Measurements from ENCODE around the gene MIF.
A peak's percentile ranks its signal among the peaks of the same experiment; 100 is the strongest.
"Not testable (repeated sequence)": the region's sequence is repeated elsewhere in the genome, so short reads cannot be mapped to it uniquely, and the experiment has no call there.

The MIF gene

GRCh38 chr22:23913306-23913660 is 19.1 kb downstream of the MIF start:
- ChIA-PET CTCF (interaction anchor here (1.1 kb wide), 1 partner anchor 55 kb away, joined by 4 read pairs; no protein-coding TSS in a partner anchor), POLR2A (interaction anchor here (1.0 to 6.9 kb wide), 17 partner anchors 9 to 352 kb away, joined by 3 to 124 read pairs (median 4); partner anchors contain the start of genes CABIN1, MIF, SLC2A11 and SMARCB1)
- TF ChIP-seq PKNOX1 (IDR thresholded peaks at IDR 0.05) (no peak), CTBP1 (IDR thresholded peaks at IDR 0.05; ENCODE audit: borderline replicate concordance) (no peak), ELF4 (IDR thresholded peaks at IDR 0.05) (no peak), FOXA1 (IDR thresholded peaks at IDR 0.05) (no peak), ARNT (IDR thresholded peaks at IDR 0.05) (no peak), SUZ12 (IDR thresholded peaks at IDR 0.05) (no peak), HDGF (IDR thresholded peaks at IDR 0.05; ENCODE audit: borderline replicate concordance) (no peak)
- DNase-seq (ENCODE audit: extremely low spot score) = no peak

- CTCF ChIA-PET = interaction anchor here (0.6 to 1.1 kb wide), 2 partner anchors 20 to 55 kb away, joined by 4 read pairs; partner anchors contain the start of gene MIF
- peak; percentile 100 for DNase-seq (ENCODE audit: extremely low spot score)
- POLR2A ChIA-PET = interaction anchor here (0.6 to 6.9 kb wide), 20 partner anchors 9 to 352 kb away, joined by 3 to 124 read pairs (median 4); partner anchors contain the start of genes CABIN1, MIF, SLC2A11 and SMARCB1
- peak; percentile 97 for TF ChIP-seq L3MBTL2 (conservative IDR thresholded peaks at IDR 0.05)
- TF ChIP-seq ELF4 (IDR thresholded peaks at IDR 0.05) = peak; percentile 80; the same call in 1 of the 2 replicates
- TF ChIP-seq BHLHE40 (IDR thresholded peaks at IDR 0.05; ENCODE audit: borderline replicate concordance) = no peak
- TF ChIP-seq SUZ12 (IDR thresholded peaks at IDR 0.05) = no peak
- no peak for TF ChIP-seq ARNT (IDR thresholded peaks at IDR 0.05)
- 0 out of 2 replicates have a peak, but pooled peaks have one; percentile 83 for TF ChIP-seq HDGF (IDR thresholded peaks at IDR 0.05; ENCODE audit: borderline replicate concordance)
- no peak for TF ChIP-seq FOXM1 (IDR thresholded peaks at IDR 0.05; ENCODE audit: borderline replicate concordance)
Measured at GRCh38 chr22:23913661-23914353, 19.6 kb downstream of the MIF start.

- CTCF ChIA-PET = no interaction called here
- no peak for DNase-seq (ENCODE audit: extremely low spot score)
- TF ChIP-seq L3MBTL2 (conservative IDR thresholded peaks at IDR 0.05) = no peak
- no peak for TF ChIP-seq SUZ12 (IDR thresholded peaks at IDR 0.05)
- TF ChIP-seq BHLHE40 (IDR thresholded peaks at IDR 0.05; ENCODE audit: borderline replicate concordance) = no peak
- no peak for TF ChIP-seq ARNT (IDR thresholded peaks at IDR 0.05)
- TF ChIP-seq SP1 (IDR thresholded peaks at IDR 0.05) = no peak
- no peak for TF ChIP-seq FOXA1 (IDR thresholded peaks at IDR 0.05)
- TF ChIP-seq FOXK2 (IDR thresholded peaks at IDR 0.05) = no peak
- POLR2A ChIA-PET = interaction anchor here (0.9 to 3.5 kb wide), 2 partner anchors 21 to 58 kb away, joined by 3 to 17 read pairs; partner anchors contain the start of genes MIF and SLC2A11
Measured at GRCh38 chr22:23915290-23915689, 21.1 kb downstream of the MIF start.

GRCh38 chr22:23920267-23920611 is 26.1 kb downstream of the MIF start:
- ChIA-PET CTCF (interaction anchor here (1.0 to 1.7 kb wide), 2 partner anchors 26 to 32 kb away, joined by 3 to 5 read pairs; partner anchors contain the start of gene MIF), POLR2A (interaction anchor here (1.2 to 1.6 kb wide), 3 partner anchors 22 to 63 kb away, joined by 3 to 14 read pairs (median 6); partner anchors contain the start of genes MIF and SLC2A11)
- DNase-seq (ENCODE audit: extremely low spot score) = not testable (repeated sequence)

GRCh38 chr22:23921586-23922201 is 27.5 kb downstream of the MIF start:
- DNase-seq (ENCODE audit: extremely low spot score); CTCF ChIA-PET: not testable (repeated sequence)
- POLR2A ChIA-PET = interaction anchor here (0.6 to 2.2 kb wide), 3 partner anchors 8 to 64 kb away, joined by 3 to 9 read pairs (median 5); partner anchors contain the start of genes MIF and SLC2A11

- TF ChIP-seq ELF4 (IDR thresholded peaks at IDR 0.05) (no peak), FOXM1 (IDR thresholded peaks at IDR 0.05; ENCODE audit: borderline replicate concordance) (no peak), PKNOX1 (IDR thresholded peaks at IDR 0.05) (no peak), FOXA1 (IDR thresholded peaks at IDR 0.05) (no peak), SP1 (IDR thresholded peaks at IDR 0.05) (no peak), ARNT (IDR thresholded peaks at IDR 0.05) (no peak), ZNF384 (IDR thresholded peaks at IDR 0.05) (no peak), SUZ12 (IDR thresholded peaks at IDR 0.05) (no peak), FOXK2 (IDR thresholded peaks at IDR 0.05) (no peak), NFRKB (IDR thresholded peaks at IDR 0.05) (no peak), LEF1 (IDR thresholded peaks at IDR 0.05; ENCODE audit: borderline replicate concordance) (no peak), L3MBTL2 (conservative IDR thresholded peaks at IDR 0.05) (no peak), HDGF (IDR thresholded peaks at IDR 0.05; ENCODE audit: borderline replicate concordance) (no peak), BHLHE40 (IDR thresholded peaks at IDR 0.05; ENCODE audit: borderline replicate concordance) (no peak), TARDBP (IDR thresholded peaks at IDR 0.05) (no peak), CTBP1 (IDR thresholded peaks at IDR 0.05; ENCODE audit: borderline replicate concordance) (no peak)
- DNase-seq (ENCODE audit: extremely low spot score) = no peak
- CTCF ChIA-PET = no interaction called here
- POLR2A ChIA-PET = interaction anchor here (2.2 kb wide), 1 partner anchor 9 kb away, joined by 9 read pairs; no protein-coding TSS in a partner anchor
Measured at GRCh38 chr22:23922921-23923320, 28.7 kb downstream of the MIF start.

GRCh38 chr22:23925020-23925606 is 30.9 kb downstream of the MIF start:
- POLR2A ChIA-PET = interaction anchor here (1.3 kb wide), 1 partner anchor 11 kb away, joined by 3 read pairs; no protein-coding TSS in a partner anchor
- TF ChIP-seq LEF1 (IDR thresholded peaks at IDR 0.05; ENCODE audit: borderline replicate concordance) (no peak), SUZ12 (IDR thresholded peaks at IDR 0.05) (no peak), TARDBP (IDR thresholded peaks at IDR 0.05) (no peak), FOXA1 (IDR thresholded peaks at IDR 0.05) (no peak), ARNT (IDR thresholded peaks at IDR 0.05) (no peak), ELF4 (IDR thresholded peaks at IDR 0.05) (no peak), PKNOX1 (IDR thresholded peaks at IDR 0.05) (no peak), FOXM1 (IDR thresholded peaks at IDR 0.05; ENCODE audit: borderline replicate concordance) (no peak), HDGF (IDR thresholded peaks at IDR 0.05; ENCODE audit: borderline replicate concordance) (no peak), CTBP1 (IDR thresholded peaks at IDR 0.05; ENCODE audit: borderline replicate concordance) (no peak), FOXK2 (IDR thresholded peaks at IDR 0.05) (no peak), ZNF384 (IDR thresholded peaks at IDR 0.05) (no peak), BHLHE40 (IDR thresholded peaks at IDR 0.05; ENCODE audit: borderline replicate concordance) (no peak), L3MBTL2 (conservative IDR thresholded peaks at IDR 0.05) (no peak), SP1 (IDR thresholded peaks at IDR 0.05) (no peak), NFRKB (IDR thresholded peaks at IDR 0.05) (no peak)
- CTCF ChIA-PET = no interaction called here
- no peak for DNase-seq (ENCODE audit: extremely low spot score)
